DMS79 treated with DMSO at 0.1 percent for 48 hours (cell line): Measurements from ENCODE around the gene CDHR2.
"Not testable (repeated sequence)": the region's sequence is repeated elsewhere in the genome, so short reads cannot be mapped to it uniquely, and the experiment has no call there.

ENCODE experiments used
- DNase-seq: peaks from one replicate; lab custom pipeline; 2025; lab: John Stamatoyannopoulos, UW

The CDHR2 gene

GRCh38 chr5:176570044-176570443, 20.9 kb downstream of the CDHR2 start:
- DNase-seq, result no peak

- peak; percentile 1 for DNase-seq
Observed at GRCh38 chr5:176573564-176574296, 24.6 kb downstream of the CDHR2 start.

GRCh38 chr5:176574297-176574591, 25.1 kb downstream of the CDHR2 start:
- no peak for DNase-seq

- no peak for DNase-seq
Observed at GRCh38 chr5:176575066-176575465, 25.9 kb downstream of the CDHR2 start.

- DNase-seq, result no peak
Observed at GRCh38 chr5:176575488-176576422, 26.6 kb downstream of the CDHR2 start.

- no peak for DNase-seq
Observed at GRCh38 chr5:176577312-176578176, 28.4 kb downstream of the CDHR2 start.

- DNase-seq, result no peak
Observed at GRCh38 chr5:176578391-176578808, 29.3 kb downstream of the CDHR2 start.

- no peak for DNase-seq
Observed at GRCh38 chr5:176579323-176579722, 30.2 kb downstream of the CDHR2 start.

- no peak for DNase-seq
Observed at GRCh38 chr5:176581361-176581760, 32.2 kb downstream of the CDHR2 start.

GRCh38 chr5:176583076-176583475, 33.9 kb downstream of the CDHR2 start:
- no peak for DNase-seq

- DNase-seq, result no peak
Observed at GRCh38 chr5:176587398-176587797, 38.3 kb downstream of the CDHR2 start.

GRCh38 chr5:176588297-176588696, 39.2 kb downstream of the CDHR2 start:
- no peak for DNase-seq

GRCh38 chr5:176589039-176589769, 40.1 kb downstream of the CDHR2 start:
- no peak for DNase-seq

- peak; percentile 17 for DNase-seq
Observed at GRCh38 chr5:176590035-176590717, 41.0 kb downstream of the CDHR2 start.

GRCh38 chr5:176591667-176592066, 42.5 kb downstream of the CDHR2 start:
- not testable (repeated sequence) for DNase-seq

GRCh38 chr5:176592573-176592972, 43.4 kb downstream of the CDHR2 start:
- no peak for DNase-seq

GRCh38 chr5:176593273-176593869, 44.2 kb downstream of the CDHR2 start:
- DNase-seq, result no peak

- no peak for DNase-seq
Observed at GRCh38 chr5:176594554-176594953, 45.4 kb downstream of the CDHR2 start.

GRCh38 chr5:176595386-176595943, 46.3 kb downstream of the CDHR2 start:
- DNase-seq, result no peak

- DNase-seq, result no peak
Observed at GRCh38 chr5:176596069-176596644, 47.0 kb downstream of the CDHR2 start.
